DOHH2 (cell line): Measurements from ENCODE around the gene TSC2.

Experiments
- H3F3A ChIP-seq: fragments of 200-600 bp; sonication (generic), shearing (Covaris generic); 2 replicates; pipeline ENCODE4 v1.6.0; 2016; ENCODE audit warnings: antibody characterized with exemption, mild to moderate bottlenecking; ENCODE audit not compliant: control insufficient read depth, insufficient read depth
- H3K27ac ChIP-seq: fragments of 200-600 bp; sonication (generic); 2 replicates; pipeline ENCODE4 v1.5.1; 2014; ENCODE audit warnings: low read depth, mild to moderate bottlenecking, low read length, moderate library complexity
- H3K27me3 ChIP-seq: fragments of 200-600 bp; sonication (generic); 2 replicates; pipeline ENCODE4 v1.6.1; 2014; ENCODE audit warnings: mild to moderate bottlenecking, low read length, mixed read lengths; ENCODE audit not compliant: control insufficient read depth
- H3K36me3 ChIP-seq: fragments of 200-600 bp; sonication (generic); 2 replicates; pipeline ENCODE4 v1.6.1; 2014; ENCODE audit warnings: mild to moderate bottlenecking, low read length, moderate library complexity, mixed read lengths; ENCODE audit not compliant: control insufficient read depth
- H3K4me1 ChIP-seq: fragments of 200-600 bp; sonication (generic); 2 replicates; pipeline ENCODE4 v1.6.1; 2014; ENCODE audit warnings: mild to moderate bottlenecking, low read length, mixed read lengths; ENCODE audit not compliant: control insufficient read depth
- H3K4me2 ChIP-seq: fragments of 200-600 bp; sonication (generic); 2 replicates; pipeline ENCODE4 v1.6.0; 2014; ENCODE audit warnings: mild to moderate bottlenecking, low read length, moderate library complexity
- H3K4me3 ChIP-seq: fragments of 200-600 bp; sonication (generic); 2 replicates; pipeline ENCODE4 v1.5.1; 2014; ENCODE audit warnings: mild to moderate bottlenecking, low read length, mixed read lengths
- H3K79me2 ChIP-seq: fragments of 200-600 bp; sonication (generic); 2 replicates; pipeline ENCODE4 v1.6.1; 2014; ENCODE audit warnings: mild to moderate bottlenecking, low read length, mixed read lengths; ENCODE audit not compliant: control insufficient read depth
- H3K9me2 ChIP-seq: fragments of 200-600 bp; sonication (generic); replicated peaks from 2 replicates; pipeline ENCODE4 v1.6.1; 2014; ENCODE audit warnings: mild to moderate bottlenecking, low read length, mixed read lengths; ENCODE audit not compliant: control insufficient read depth
- H3K9me3 ChIP-seq: fragments of 200-600 bp; sonication (generic); 2 replicates; pipeline ENCODE4 v1.6.1; 2014; ENCODE audit warnings: antibody characterized with exemption, low read length, mixed read lengths; ENCODE audit not compliant: control insufficient read depth, insufficient read depth
- H4K20me1 ChIP-seq: fragments of 200-600 bp; sonication (generic); 2 replicates; pipeline ENCODE4 v1.6.0; 2014; ENCODE audit warnings: low read depth, mild to moderate bottlenecking, antibody characterized with exemption, low read length, moderate library complexity; ENCODE audit not compliant: control insufficient read depth, insufficient read depth
- EZH2phosphoT487 ChIP-seq: fragments of 200-600 bp; sonication (generic); IDR thresholded peaks from 2 replicates; pipeline ENCODE4 v1.6.1; 2017; ENCODE audit warnings: borderline replicate concordance, mild to moderate bottlenecking, antibody characterized with exemption, low read length, moderate library complexity, mixed read lengths
- TF ChIP-seq, protein P1 (sequence below): fragments of 200-600 bp; sonication (generic); IDR thresholded peaks from one replicate; pipeline ENCODE4 v1.5.1; 2014; ENCODE audit warnings: antibody characterized with exemption, mild to moderate bottlenecking, low read depth, low read length; ENCODE audit not compliant: poor library complexity, severe bottlenecking

TSC2 gene

DNA sequence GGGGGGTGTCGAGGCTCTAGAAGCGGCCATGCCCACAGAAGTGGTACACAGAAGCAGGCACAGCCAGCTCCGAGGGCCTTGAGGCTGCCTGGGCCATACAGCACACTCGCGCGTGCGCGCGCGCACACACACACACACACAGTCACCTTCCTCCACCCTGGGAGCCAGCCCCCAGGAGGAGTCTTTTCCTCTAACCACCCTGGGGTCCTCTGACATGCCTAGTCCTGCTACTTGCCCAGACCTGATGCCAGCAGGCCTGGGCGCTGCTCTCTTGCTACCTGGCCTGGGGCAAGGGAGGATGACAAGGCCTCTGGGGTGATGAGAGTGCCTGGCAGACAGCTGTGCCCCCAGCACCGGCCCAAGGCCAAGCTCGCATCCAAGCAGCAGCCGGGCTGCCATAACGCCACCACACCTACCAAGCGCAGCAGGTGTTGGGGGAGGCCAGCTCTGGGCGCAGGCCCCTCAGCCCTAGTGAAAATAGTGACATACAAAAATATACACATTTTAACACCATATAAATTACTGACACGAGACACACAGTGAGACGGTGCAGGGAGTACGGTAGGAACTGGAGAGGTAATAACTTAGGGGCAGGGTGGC is 41.1 kb downstream of the TSC2 start:
- no peaks in the 10 kb centered on the region for H3K79me2 ChIP-seq
- no peaks in the 10 kb centered on the region for H4K20me1 ChIP-seq
- peaks cover 36% of the 10 kb centered on the region for H3K36me3 ChIP-seq
- no peak overlapping the region for H3K27ac ChIP-seq
- no peak for TF ChIP-seq EZH2phosphoT487
- no peak overlapping the region for H3K4me3 ChIP-seq
- H3K4me1 ChIP-seq: peaks cover 6% of the 10 kb centered on the region
- no peaks in the 10 kb centered on the region for H3K27me3 ChIP-seq
- no peaks in the 10 kb centered on the region for H3K9me3 ChIP-seq
- no peak overlapping the region for H3K4me2 ChIP-seq
- H3F3A ChIP-seq: no peaks in the 10 kb centered on the region
- no peaks in the 10 kb centered on the region for H3K9me2 ChIP-seq

DNA sequence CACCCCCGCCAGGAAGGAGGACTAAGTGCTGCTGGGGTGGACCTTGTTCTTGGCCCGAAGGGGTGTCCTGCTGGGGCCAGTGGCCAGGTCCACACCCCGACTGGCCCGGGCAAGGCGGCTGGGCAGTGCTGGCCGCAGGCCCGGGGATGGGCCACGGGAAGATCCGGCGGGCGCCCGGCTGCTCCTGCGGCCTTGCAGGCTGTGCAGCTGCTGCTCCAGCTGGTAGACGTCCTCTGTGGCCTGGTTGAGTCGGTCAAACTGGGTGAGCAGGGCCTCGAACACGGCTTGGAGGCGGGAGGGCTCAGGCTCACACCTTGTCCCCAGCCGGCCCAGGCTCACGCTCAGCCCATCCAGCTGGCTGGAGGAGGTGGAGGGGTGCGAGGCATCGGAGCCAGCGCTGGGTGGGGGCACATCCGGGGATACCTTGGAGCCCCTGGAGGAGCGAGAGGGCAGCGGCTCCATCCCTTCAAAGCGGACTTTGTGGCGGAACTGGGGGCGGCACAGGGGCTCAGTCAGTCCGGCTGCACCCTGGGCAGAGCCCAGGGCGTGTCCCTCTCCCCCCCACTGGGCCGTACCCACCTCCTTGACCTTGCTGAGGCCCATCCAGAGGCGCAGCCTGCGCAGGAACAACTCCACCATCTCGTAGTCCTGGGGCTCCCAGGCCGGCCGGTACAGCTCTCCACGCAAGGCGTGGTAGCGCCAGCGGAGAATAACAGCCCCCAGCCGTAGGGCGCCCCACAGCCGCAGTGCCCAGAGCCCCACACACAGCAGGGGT is 42.1 kb downstream of the TSC2 start:
- no peak for TF ChIP-seq EZH2phosphoT487
- TF ChIP-seq, protein P1, sequence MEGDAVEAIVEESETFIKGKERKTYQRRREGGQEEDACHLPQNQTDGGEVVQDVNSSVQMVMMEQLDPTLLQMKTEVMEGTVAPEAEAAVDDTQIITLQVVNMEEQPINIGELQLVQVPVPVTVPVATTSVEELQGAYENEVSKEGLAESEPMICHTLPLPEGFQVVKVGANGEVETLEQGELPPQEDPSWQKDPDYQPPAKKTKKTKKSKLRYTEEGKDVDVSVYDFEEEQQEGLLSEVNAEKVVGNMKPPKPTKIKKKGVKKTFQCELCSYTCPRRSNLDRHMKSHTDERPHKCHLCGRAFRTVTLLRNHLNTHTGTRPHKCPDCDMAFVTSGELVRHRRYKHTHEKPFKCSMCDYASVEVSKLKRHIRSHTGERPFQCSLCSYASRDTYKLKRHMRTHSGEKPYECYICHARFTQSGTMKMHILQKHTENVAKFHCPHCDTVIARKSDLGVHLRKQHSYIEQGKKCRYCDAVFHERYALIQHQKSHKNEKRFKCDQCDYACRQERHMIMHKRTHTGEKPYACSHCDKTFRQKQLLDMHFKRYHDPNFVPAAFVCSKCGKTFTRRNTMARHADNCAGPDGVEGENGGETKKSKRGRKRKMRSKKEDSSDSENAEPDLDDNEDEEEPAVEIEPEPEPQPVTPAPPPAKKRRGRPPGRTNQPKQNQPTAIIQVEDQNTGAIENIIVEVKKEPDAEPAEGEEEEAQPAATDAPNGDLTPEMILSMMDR: no peak
- no peaks in the 10 kb centered on the region for H3K9me3 ChIP-seq

DNA sequence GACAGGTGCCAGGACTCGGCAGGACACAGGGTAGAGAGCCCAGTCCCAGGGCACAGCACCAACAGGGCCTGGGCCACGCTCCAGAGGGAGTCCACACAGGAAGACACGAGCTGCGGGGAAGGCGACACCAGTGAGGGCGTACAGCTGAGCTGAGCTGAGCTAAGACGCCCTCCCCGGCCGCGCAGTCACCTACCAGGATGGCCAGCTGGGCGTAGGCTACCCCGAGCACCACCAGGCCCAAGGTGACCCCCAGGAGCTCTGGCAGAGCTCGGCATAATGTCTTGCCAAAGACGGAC is 42.6 kb downstream of the TSC2 start:
- Histone ChIP-seq H3K36me3 (peaks cover 36% of the 10 kb centered on the region), H4K20me1 (no peaks in the 10 kb centered on the region), H3K4me2 (no peak overlapping the region), H3K27me3 (no peaks in the 10 kb centered on the region), H3K79me2 (no peaks in the 10 kb centered on the region), H3K9me2 (no peaks in the 10 kb centered on the region), H3F3A (no peaks in the 10 kb centered on the region), H3K4me1 (peaks cover 6% of the 10 kb centered on the region), H3K9me3 (no peaks in the 10 kb centered on the region), H3K27ac (no peak overlapping the region), H3K4me3 (no peak overlapping the region)
- no peak for TF ChIP-seq EZH2phosphoT487
- TF ChIP-seq, protein P1: no peak

More for the DNA sequence above, 42.1 kb downstream of the TSC2 start:
- Histone ChIP-seq H3K4me2 (no peak overlapping the region), H3K36me3 (peaks cover 36% of the 10 kb centered on the region), H3K4me3 (no peak overlapping the region), H4K20me1 (no peaks in the 10 kb centered on the region), H3K9me2 (no peaks in the 10 kb centered on the region), H3F3A (no peaks in the 10 kb centered on the region), H3K27me3 (no peaks in the 10 kb centered on the region), H3K79me2 (no peaks in the 10 kb centered on the region), H3K4me1 (peaks cover 6% of the 10 kb centered on the region), H3K27ac (no peak overlapping the region)

DNA sequence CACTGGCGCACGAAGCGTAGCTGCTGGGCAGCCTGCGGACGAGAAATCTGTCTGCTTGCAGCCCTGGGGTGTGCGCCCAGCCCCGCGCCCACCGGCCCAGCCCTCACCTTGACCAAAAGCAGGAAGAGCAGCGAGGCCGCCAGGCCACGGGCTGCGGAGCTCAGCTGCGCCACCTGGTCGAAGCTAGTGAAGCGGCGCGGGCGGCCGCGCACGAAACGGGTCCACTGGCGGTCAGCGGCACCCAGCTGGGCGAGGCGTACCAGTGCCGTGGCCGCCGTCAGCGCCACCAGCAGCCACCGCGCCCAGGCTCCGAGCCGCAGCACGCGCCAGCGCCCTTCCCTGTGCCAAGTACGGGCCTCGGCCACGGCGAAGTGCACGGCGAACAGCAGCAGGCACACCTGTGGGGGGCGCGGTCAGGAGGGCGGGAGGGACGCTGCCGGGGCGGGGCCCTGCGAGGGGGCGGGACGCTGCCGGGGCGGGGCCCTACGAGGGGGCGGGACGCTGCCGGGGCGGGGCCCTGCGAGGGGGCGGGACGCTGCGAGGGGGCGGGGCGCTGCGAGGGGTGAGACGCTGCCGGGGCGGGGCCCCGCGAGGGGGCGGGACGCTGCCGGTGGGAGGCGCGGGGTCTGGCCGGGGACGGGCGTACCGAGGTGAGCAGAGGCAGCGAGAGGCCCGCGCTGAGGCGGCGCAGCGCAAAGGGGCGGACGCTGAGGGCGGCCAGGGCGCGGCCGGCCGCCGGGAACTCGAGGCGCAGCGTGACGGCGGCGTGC is 43.2 kb downstream of the TSC2 start:
- Histone ChIP-seq H3K9me2 (no peaks in the 10 kb centered on the region), H3K9me3 (no peaks in the 10 kb centered on the region), H3K4me1 (peaks cover 6% of the 10 kb centered on the region), H3K27ac (no peak overlapping the region), H3K79me2 (no peaks in the 10 kb centered on the region), H3K27me3 (no peaks in the 10 kb centered on the region), H4K20me1 (no peaks in the 10 kb centered on the region), H3F3A (no peaks in the 10 kb centered on the region), H3K4me3 (no peak overlapping the region), H3K36me3 (peaks cover 32% of the 10 kb centered on the region), H3K4me2 (no peak overlapping the region)
- TF ChIP-seq, protein P1: no peak
- no peak for TF ChIP-seq EZH2phosphoT487
